KMS-11 (cell line): Measurements from ENCODE around the gene OPN4.

Experiments used
- H2AFZ ChIP-seq: fragments of 200-600 bp; sonication (generic); 2 replicates; pipeline ENCODE4 v1.6.1; 2016; ENCODE audit warnings: antibody characterized with exemption, mixed run types, low read depth
- H3K27ac ChIP-seq: fragments of 200-600 bp; sonication (generic); 2 replicates; pipeline ENCODE4 v1.6.1; 2016; ENCODE audit warnings: mild to moderate bottlenecking, mixed run types
- H3K27me3 ChIP-seq: fragments of 200-600 bp; sonication (generic); 2 replicates; pipeline ENCODE4 v1.6.1; 2017; ENCODE audit warnings: mild to moderate bottlenecking, low read depth, mixed run types, moderate library complexity; ENCODE audit not compliant: insufficient read depth
- H3K36me3 ChIP-seq: fragments of 200-600 bp; sonication (generic); 2 replicates; pipeline ENCODE4 v1.6.1; 2017; ENCODE audit warnings: mild to moderate bottlenecking, mixed run types; ENCODE audit not compliant: insufficient read depth
- H3K4me1 ChIP-seq: fragments of 200-600 bp; sonication (generic); 2 replicates; pipeline ENCODE4 v1.6.1; 2016; ENCODE audit warnings: mild to moderate bottlenecking, low read depth, mixed run types; ENCODE audit not compliant: poor library complexity, severe bottlenecking
- H3K4me2 ChIP-seq: fragments of 200-600 bp; sonication (generic); 2 replicates; pipeline ENCODE4 v1.7.0; 2016; ENCODE audit warnings: mild to moderate bottlenecking, mixed run types
- H3K4me3 ChIP-seq: fragments of 200-600 bp; sonication (generic); IDR thresholded peaks from 2 replicates; pipeline ENCODE4 v1.6.1; 2017; ENCODE audit warnings: low read depth, low read length, mixed read lengths; ENCODE audit not compliant: insufficient read depth
- H3K79me2 ChIP-seq: fragments of 200-600 bp; sonication (generic); 2 replicates; pipeline ENCODE4 v1.6.1; 2016; ENCODE audit warnings: low read depth, mixed run types; ENCODE audit not compliant: insufficient read depth
- H3K9ac ChIP-seq: fragments of 200-600 bp; sonication (generic); 2 replicates; pipeline ENCODE4 v1.6.1; 2016; ENCODE audit warnings: mild to moderate bottlenecking, mixed run types
- H4K20me1 ChIP-seq: fragments of 200-600 bp; sonication (generic); 2 replicates; pipeline ENCODE4 v1.6.1; 2016; ENCODE audit warnings: mild to moderate bottlenecking, mixed run types; ENCODE audit not compliant: insufficient read depth
- CTCF ChIP-seq: fragments of 200-600 bp; sonication (generic); conservative IDR thresholded peaks from 2 replicates; pipeline ENCODE4 v1.6.1; 2017; ENCODE audit warnings: low read depth, mild to moderate bottlenecking, antibody characterized with exemption, low read length, moderate library complexity, mixed read lengths

Gene OPN4

GRCh38 chr10:86636311-86636710, 18.0 kb upstream of the OPN4 start:
- H3K27me3 ChIP-seq = no peaks in the 10 kb centered on the region
- no peaks in the 10 kb centered on the region for H4K20me1 ChIP-seq
- TF ChIP-seq CTCF = no peak
- no peaks in the 10 kb centered on the region for H3K79me2 ChIP-seq
- no peak overlapping the region for H3K4me2 ChIP-seq
- no peak overlapping the region for H3K9ac ChIP-seq
- H2AFZ ChIP-seq = no peak overlapping the region
- no peak overlapping the region for H3K27ac ChIP-seq
- H3K4me3 ChIP-seq = no peak overlapping the region
- no peaks in the 10 kb centered on the region for H3K36me3 ChIP-seq
- H3K4me1 ChIP-seq = no peaks in the 10 kb centered on the region

- no peak for TF ChIP-seq CTCF
- no peak overlapping the region for H3K9ac ChIP-seq
- H3K27ac ChIP-seq = no peak overlapping the region
Observed at GRCh38 chr10:86642021-86642420, 12.3 kb upstream of the OPN4 start.

GRCh38 chr10:86642499-86642898, 11.8 kb upstream of the OPN4 start:
- peaks cover 33% of the 10 kb centered on the region for H3K4me1 ChIP-seq
- H3K4me2 ChIP-seq = peak overlapping the region; percentile 66
- no peaks in the 10 kb centered on the region for H4K20me1 ChIP-seq
- TF ChIP-seq CTCF = 0 out of 2 replicates have a peak, but pooled peaks have one; percentile 17
- no peak overlapping the region; the same call in 1 of the 2 replicates for H3K9ac ChIP-seq
- no peaks in the 10 kb centered on the region for H3K36me3 ChIP-seq
- H3K27me3 ChIP-seq = no peaks in the 10 kb centered on the region
- peak overlapping the region; percentile 59; the same call in 1 of the 2 replicates for H3K27ac ChIP-seq
- H2AFZ ChIP-seq = no peak overlapping the region
- H3K4me3 ChIP-seq = no peak overlapping the region
- H3K79me2 ChIP-seq = no peaks in the 10 kb centered on the region

More at GRCh38 chr10:86642021-86642420, 12.3 kb upstream of the OPN4 start:
- Histone ChIP-seq H3K79me2 (no peaks in the 10 kb centered on the region), H4K20me1 (no peaks in the 10 kb centered on the region), H3K4me1 (peaks cover 33% of the 10 kb centered on the region), H3K4me3 (no peak overlapping the region), H3K4me2 (no peak overlapping the region), H2AFZ (no peak overlapping the region), H3K36me3 (no peaks in the 10 kb centered on the region), H3K27me3 (no peaks in the 10 kb centered on the region)

- Histone ChIP-seq H3K4me2 (peak overlapping the region; percentile 66), H3K27me3 (no peaks in the 10 kb centered on the region), H3K4me1 (peaks cover 33% of the 10 kb centered on the region), H3K27ac (peak overlapping the region; percentile 59; the same call in 1 of the 2 replicates), H3K79me2 (no peaks in the 10 kb centered on the region), H3K36me3 (no peaks in the 10 kb centered on the region), H3K4me3 (no peak overlapping the region), H4K20me1 (no peaks in the 10 kb centered on the region), H3K9ac (peak overlapping the region; percentile 4; the same call in 1 of the 2 replicates), H2AFZ (peak overlapping the region; percentile 41; the same call in 1 of the 2 replicates)
- TF ChIP-seq CTCF = peak; percentile 62
Observed at GRCh38 chr10:86644152-86644793, 10.1 kb upstream of the OPN4 start.
